ENCODE measurements around the gene DCAF7.

Gene DCAF7

GRCh38 chr17:63535640-63536039 is 14.6 kb upstream of the DCAF7 start:
- H3K79me1 ChIP-seq (ENCODE audit: low read length): no peaks in the 10 kb centered on the region
- no CpG with 5 or more reads among the region's 24 CpGs for WGBS (ENCODE audit: extremely low coverage, insufficient coverage, insufficient read length)
- H3K23ac ChIP-seq (ENCODE audit: low read length): no peak overlapping the region
- no peaks in the 10 kb centered on the region for H3K79me2 ChIP-seq (ENCODE audit: control insufficient read depth, insufficient read depth, low read length, poor library complexity)
- no peaks in the 10 kb centered on the region for H3K27me3 ChIP-seq (ENCODE audit: insufficient read depth, low read length)
- H2BK120ac ChIP-seq (ENCODE audit: insufficient read depth, low read length, poor library complexity): no peak overlapping the region
- H3K14ac ChIP-seq (ENCODE audit: low read length): no peak overlapping the region
- no peak overlapping the region for H3K4ac ChIP-seq (ENCODE audit: low read depth, low read length)
- no peak overlapping the region for H4K12ac ChIP-seq (ENCODE audit: low read depth, low read length)
- H3K36me3 ChIP-seq (ENCODE audit: control insufficient read depth in 1 of 2, insufficient read depth in 2 of 2, low read length in 2 of 2): no peaks in the 10 kb centered on the region
- H3K4me1 ChIP-seq (ENCODE audit: control insufficient read depth in 1 of 2, insufficient read depth in 2 of 2, low read length in 2 of 2): no peaks in the 10 kb centered on the region
- no peak overlapping the region for H3K4me2 ChIP-seq (ENCODE audit: low read length)
- H2BK12ac ChIP-seq (ENCODE audit: low read length): no peak overlapping the region
- no peak overlapping the region for H4K91ac ChIP-seq (ENCODE audit: low read depth, low read length)
- no peak overlapping the region for H2BK5ac ChIP-seq (ENCODE audit: low read depth, low read length, poor library complexity)
- H3K9me3 ChIP-seq (ENCODE audit: insufficient read depth, low read depth, low read length): peaks cover 2% of the 10 kb centered on the region
- H2AK5ac ChIP-seq (ENCODE audit: low read length): no peak overlapping the region
- H3K27ac ChIP-seq (ENCODE audit: low read depth, low read length): no peak overlapping the region
- H3K18ac ChIP-seq (ENCODE audit: low read length): no peak overlapping the region
- DNase-seq: no peak
- no peak overlapping the region for H3K4me3 ChIP-seq (ENCODE audit: low read depth, low read length)
- no peak overlapping the region for H2AFZ ChIP-seq (ENCODE audit: insufficient read depth, low read length, poor library complexity)
- no peak overlapping the region for H3K9ac ChIP-seq (ENCODE audit: low read length)
- no peak overlapping the region for H4K8ac ChIP-seq (ENCODE audit: low read depth, low read length)

GRCh38 chr17:63537001-63537400 is 13.3 kb upstream of the DCAF7 start:
- H3K4me3 ChIP-seq (ENCODE audit: low read depth, low read length): no peak overlapping the region
- H2BK12ac ChIP-seq (ENCODE audit: low read length): no peak overlapping the region
- H3K27ac ChIP-seq (ENCODE audit: low read depth, low read length): no peak overlapping the region
- peak in 1 of 2 donors; percentile 11 for DNase-seq
- H2BK120ac ChIP-seq (ENCODE audit: insufficient read depth, low read length, poor library complexity): no peak overlapping the region
- no peak overlapping the region for H3K4ac ChIP-seq (ENCODE audit: low read depth, low read length)
- H3K4me1 ChIP-seq (ENCODE audit: control insufficient read depth in 1 of 2, insufficient read depth in 2 of 2, low read length in 2 of 2): no peaks in the 10 kb centered on the region
- no CpG with 5 or more reads among the region's 4 CpGs for WGBS (ENCODE audit: extremely low coverage, insufficient coverage, insufficient read length)
- no peak overlapping the region for H3K4me2 ChIP-seq (ENCODE audit: low read length)
- H3K79me2 ChIP-seq (ENCODE audit: control insufficient read depth, insufficient read depth, low read length, poor library complexity): no peaks in the 10 kb centered on the region
- no peak overlapping the region for H3K14ac ChIP-seq (ENCODE audit: low read length)
- no peak overlapping the region for H4K91ac ChIP-seq (ENCODE audit: low read depth, low read length)
- peaks cover 2% of the 10 kb centered on the region for H3K9me3 ChIP-seq (ENCODE audit: insufficient read depth, low read depth, low read length)
- no peak overlapping the region for H2AFZ ChIP-seq (ENCODE audit: insufficient read depth, low read length, poor library complexity)
- no peak overlapping the region for H2AK5ac ChIP-seq (ENCODE audit: low read length)
- H2BK5ac ChIP-seq (ENCODE audit: low read depth, low read length, poor library complexity): no peak overlapping the region
- no peak overlapping the region for H4K8ac ChIP-seq (ENCODE audit: low read depth, low read length)
- H4K12ac ChIP-seq (ENCODE audit: low read depth, low read length): no peak overlapping the region
- no peak overlapping the region for H3K23ac ChIP-seq (ENCODE audit: low read length)
- no peaks in the 10 kb centered on the region for H3K79me1 ChIP-seq (ENCODE audit: low read length)
- H3K27me3 ChIP-seq (ENCODE audit: insufficient read depth, low read length): no peaks in the 10 kb centered on the region
- H3K9ac ChIP-seq (ENCODE audit: low read length): no peak overlapping the region
- H3K18ac ChIP-seq (ENCODE audit: low read length): no peak overlapping the region
- H3K36me3 ChIP-seq (ENCODE audit: control insufficient read depth in 1 of 2, insufficient read depth in 2 of 2, low read length in 2 of 2): no peaks in the 10 kb centered on the region

GRCh38 chr17:63537991-63538692 is 12.1 kb upstream of the DCAF7 start:
- WGBS (ENCODE audit: extremely low coverage, insufficient coverage, insufficient read length): no CpG with 5 or more reads among the region's 62 CpGs
- Histone ChIP-seq H3K23ac (ENCODE audit: low read length) (no peak overlapping the region), H3K36me3 (ENCODE audit: control insufficient read depth in 1 of 2, insufficient read depth in 2 of 2, low read length in 2 of 2) (no peaks in the 10 kb centered on the region)

GRCh38 chr17:63538693-63539595 is 11.3 kb upstream of the DCAF7 start:
- no CpG with 5 or more reads among the region's 9 CpGs for WGBS (ENCODE audit: extremely low coverage, insufficient coverage, insufficient read length)
- Histone ChIP-seq H4K91ac (ENCODE audit: low read depth, low read length) (no peak overlapping the region), H3K79me1 (ENCODE audit: low read length) (no peaks in the 10 kb centered on the region), H4K8ac (ENCODE audit: low read depth, low read length) (no peak overlapping the region), H4K12ac (ENCODE audit: low read depth, low read length) (no peak overlapping the region), H3K36me3 (ENCODE audit: control insufficient read depth in 1 of 2, insufficient read depth in 2 of 2, low read length in 2 of 2) (no peaks in the 10 kb centered on the region), H3K9ac (ENCODE audit: low read length) (no peak overlapping the region), H3K14ac (ENCODE audit: low read length) (no peak overlapping the region), H3K4me2 (ENCODE audit: low read length) (no peak overlapping the region), H3K4me3 (ENCODE audit: low read depth, low read length) (no peak overlapping the region), H3K23ac (ENCODE audit: low read length) (no peak overlapping the region), H3K18ac (ENCODE audit: low read length) (no peak overlapping the region), H3K27ac (ENCODE audit: low read depth, low read length) (no peak overlapping the region), H2AFZ (ENCODE audit: insufficient read depth, low read length, poor library complexity) (no peak overlapping the region), H3K9me3 (ENCODE audit: insufficient read depth, low read depth, low read length) (peaks cover 2% of the 10 kb centered on the region), H2BK5ac (ENCODE audit: low read depth, low read length, poor library complexity) (no peak overlapping the region), H3K4ac (ENCODE audit: low read depth, low read length) (no peak overlapping the region), H3K79me2 (ENCODE audit: control insufficient read depth, insufficient read depth, low read length, poor library complexity) (no peaks in the 10 kb centered on the region), H2AK5ac (ENCODE audit: low read length) (no peak overlapping the region), H3K4me1 (ENCODE audit: control insufficient read depth in 1 of 2, insufficient read depth in 2 of 2, low read length in 2 of 2) (peaks cover 1 to 2% of the 10 kb centered on the region in 2 experiments), H2BK120ac (ENCODE audit: insufficient read depth, low read length, poor library complexity) (no peak overlapping the region), H3K27me3 (ENCODE audit: insufficient read depth, low read length) (no peaks in the 10 kb centered on the region), H2BK12ac (ENCODE audit: low read length) (no peak overlapping the region)
- no peak for DNase-seq

More at GRCh38 chr17:63537991-63538692, 12.1 kb upstream of the DCAF7 start:
- H4K91ac ChIP-seq (ENCODE audit: low read depth, low read length): no peak overlapping the region
- H3K27me3 ChIP-seq (ENCODE audit: insufficient read depth, low read length): no peaks in the 10 kb centered on the region
- H2AK5ac ChIP-seq (ENCODE audit: low read length): no peak overlapping the region
- no peak overlapping the region for H2AFZ ChIP-seq (ENCODE audit: insufficient read depth, low read length, poor library complexity)
- H2BK5ac ChIP-seq (ENCODE audit: low read depth, low read length, poor library complexity): no peak overlapping the region
- no peak overlapping the region for H2BK12ac ChIP-seq (ENCODE audit: low read length)
- no peak overlapping the region for H3K4ac ChIP-seq (ENCODE audit: low read depth, low read length)
- no peaks in the 10 kb centered on the region for H3K79me1 ChIP-seq (ENCODE audit: low read length)
- no peaks in the 10 kb centered on the region for H3K79me2 ChIP-seq (ENCODE audit: control insufficient read depth, insufficient read depth, low read length, poor library complexity)
- no peak for DNase-seq
- no peak overlapping the region for H4K8ac ChIP-seq (ENCODE audit: low read depth, low read length)
- no peak overlapping the region for H3K4me3 ChIP-seq (ENCODE audit: low read depth, low read length)
- no peak overlapping the region for H3K9ac ChIP-seq (ENCODE audit: low read length)
- no peak overlapping the region for H4K12ac ChIP-seq (ENCODE audit: low read depth, low read length)
- no peaks in the 10 kb centered on the region for H3K4me1 ChIP-seq (ENCODE audit: control insufficient read depth in 1 of 2, insufficient read depth in 2 of 2, low read length in 2 of 2)
- no peak overlapping the region for H3K4me2 ChIP-seq (ENCODE audit: low read length)
- no peak overlapping the region for H3K14ac ChIP-seq (ENCODE audit: low read length)
- no peak overlapping the region for H2BK120ac ChIP-seq (ENCODE audit: insufficient read depth, low read length, poor library complexity)
- no peak overlapping the region for H3K27ac ChIP-seq (ENCODE audit: low read depth, low read length)
- no peak overlapping the region for H3K18ac ChIP-seq (ENCODE audit: low read length)
- H3K9me3 ChIP-seq (ENCODE audit: insufficient read depth, low read depth, low read length): peaks cover 2% of the 10 kb centered on the region
